ENCODE results near the gene TBC1D1. TPM values are rescaled to one million over a fixed set of nuclear protein-coding genes. Genes with fewer than 3 reads are reported as not detected.
"Not testable (repeated sequence)": the region's sequence is repeated elsewhere in the genome, so short reads cannot be mapped to it uniquely, and the experiment has no call there.

The TBC1D1 gene
- total RNA-seq, 1 donor from 2014 or later = 78.9 TPM

- H3K9me3 Mint-ChIP-seq = no peaks in the 10 kb centered on the region
- no peak overlapping the region for H3K4me3 Mint-ChIP-seq
- H3K4me1 Mint-ChIP-seq = peaks cover 5% of the 10 kb centered on the region
- no peaks in the 10 kb centered on the region for H3K36me3 Mint-ChIP-seq
- H3K27me3 Mint-ChIP-seq (ENCODE audit: low read depth) = peaks cover 4% of the 10 kb centered on the region
- DNase-seq (ENCODE audit: low spot score in 2 of 2, unreplicated experiment in 2 of 2) = no peak
- no peak overlapping the region for H3K27ac Mint-ChIP-seq
- TF ChIP-seq, protein P1, sequence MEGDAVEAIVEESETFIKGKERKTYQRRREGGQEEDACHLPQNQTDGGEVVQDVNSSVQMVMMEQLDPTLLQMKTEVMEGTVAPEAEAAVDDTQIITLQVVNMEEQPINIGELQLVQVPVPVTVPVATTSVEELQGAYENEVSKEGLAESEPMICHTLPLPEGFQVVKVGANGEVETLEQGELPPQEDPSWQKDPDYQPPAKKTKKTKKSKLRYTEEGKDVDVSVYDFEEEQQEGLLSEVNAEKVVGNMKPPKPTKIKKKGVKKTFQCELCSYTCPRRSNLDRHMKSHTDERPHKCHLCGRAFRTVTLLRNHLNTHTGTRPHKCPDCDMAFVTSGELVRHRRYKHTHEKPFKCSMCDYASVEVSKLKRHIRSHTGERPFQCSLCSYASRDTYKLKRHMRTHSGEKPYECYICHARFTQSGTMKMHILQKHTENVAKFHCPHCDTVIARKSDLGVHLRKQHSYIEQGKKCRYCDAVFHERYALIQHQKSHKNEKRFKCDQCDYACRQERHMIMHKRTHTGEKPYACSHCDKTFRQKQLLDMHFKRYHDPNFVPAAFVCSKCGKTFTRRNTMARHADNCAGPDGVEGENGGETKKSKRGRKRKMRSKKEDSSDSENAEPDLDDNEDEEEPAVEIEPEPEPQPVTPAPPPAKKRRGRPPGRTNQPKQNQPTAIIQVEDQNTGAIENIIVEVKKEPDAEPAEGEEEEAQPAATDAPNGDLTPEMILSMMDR (IDR thresholded peaks at IDR 0.05; ENCODE audit: unreplicated experiment) = no peak
Measured at GRCh38 chr4:37918653-37919052, 27.8 kb downstream of the TBC1D1 start.

DNA sequence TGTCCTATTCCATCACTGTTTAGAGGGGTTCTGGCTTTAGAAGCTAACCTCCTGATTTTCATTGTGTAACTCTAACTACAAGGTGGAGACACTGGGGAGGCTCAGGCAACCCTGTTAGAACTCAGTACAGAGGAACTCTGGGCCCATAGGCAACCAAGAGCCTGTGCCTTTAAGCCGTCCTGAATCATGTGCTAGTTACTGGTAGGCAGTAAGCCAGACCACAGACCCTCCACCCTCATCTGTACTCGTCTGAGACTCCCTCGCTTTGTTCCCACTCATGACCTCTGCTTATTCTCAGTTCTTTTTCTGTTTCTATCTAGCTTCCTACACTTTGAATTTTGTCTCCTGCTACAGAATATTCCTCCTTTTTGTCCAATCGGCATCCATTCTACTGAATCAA lies 31.4 kb downstream of the TBC1D1 start:
- DNase-seq (ENCODE audit: low spot score in 2 of 2, unreplicated experiment in 2 of 2) = no peak
- Mint-ChIP-seq H3K4me1 (peaks cover 10% of the 10 kb centered on the region), H3K27me3 (ENCODE audit: low read depth) (peaks cover 3% of the 10 kb centered on the region), H3K4me3 (no peak overlapping the region), H3K27ac (no peak overlapping the region), H3K36me3 (no peaks in the 10 kb centered on the region), H3K9me3 (no peaks in the 10 kb centered on the region)
- TF ChIP-seq, protein P1 (IDR thresholded peaks at IDR 0.05; ENCODE audit: unreplicated experiment) = no peak

DNA sequence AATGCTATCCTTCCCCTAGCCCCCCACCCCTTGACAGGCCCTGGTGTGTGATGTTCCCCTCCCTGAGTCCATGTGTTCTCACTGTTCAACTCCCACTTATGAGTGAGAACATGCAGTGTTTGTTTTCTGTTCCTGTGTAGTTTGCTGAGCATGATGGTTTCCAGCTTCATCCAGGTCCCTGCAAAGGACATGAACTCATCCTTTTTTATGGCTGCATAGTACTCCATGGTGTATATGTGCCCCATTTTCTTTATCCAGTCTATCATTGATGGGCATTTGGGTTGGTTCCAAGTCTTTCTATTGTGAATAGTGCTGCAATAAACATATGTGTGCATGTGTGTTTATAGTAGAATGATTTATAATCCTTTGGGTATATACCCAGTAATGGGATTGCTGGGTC lies 32.2 kb downstream of the TBC1D1 start:
- not testable (repeated sequence) for H3K4me3 Mint-ChIP-seq; H3K4me1 Mint-ChIP-seq; H3K27ac Mint-ChIP-seq; H3K36me3 Mint-ChIP-seq; DNase-seq (ENCODE audit: low spot score in 2 of 2, unreplicated experiment in 2 of 2); H3K9me3 Mint-ChIP-seq; H3K27me3 Mint-ChIP-seq (ENCODE audit: low read depth)

DNA sequence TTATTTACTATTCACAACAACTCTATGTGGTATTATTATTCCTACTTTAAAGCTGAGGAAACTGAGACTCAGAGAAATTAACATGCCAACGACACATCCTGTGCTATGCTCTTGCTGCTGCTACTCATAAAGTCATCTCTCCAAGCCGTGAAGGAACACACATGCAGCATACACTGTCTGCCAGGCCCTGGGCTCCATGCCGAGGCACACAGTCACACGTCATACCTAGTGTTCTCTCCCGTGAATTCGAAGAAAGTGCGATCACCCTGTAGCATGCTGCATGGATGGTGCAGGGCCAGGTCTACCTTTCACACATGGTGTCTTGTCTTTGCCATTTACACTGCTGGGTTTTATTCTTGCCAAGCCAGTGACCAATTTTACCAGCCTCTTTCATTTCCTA lies 34.1 kb downstream of the TBC1D1 start:
- peak overlapping the region; percentile 27 for H3K27ac Mint-ChIP-seq

GRCh38 chr4:37927434-37927833 lies 36.5 kb downstream of the TBC1D1 start:
- Mint-ChIP-seq H3K4me1 (peaks cover 25% of the 10 kb centered on the region), H3K27me3 (ENCODE audit: low read depth) (peaks cover 9% of the 10 kb centered on the region), H3K27ac (no peak overlapping the region), H3K9me3 (no peaks in the 10 kb centered on the region), H3K36me3 (no peaks in the 10 kb centered on the region), H3K4me3 (no peak overlapping the region)
- DNase-seq (ENCODE audit: low spot score in 2 of 2, unreplicated experiment in 2 of 2) = no peak
- TF ChIP-seq, protein P1 (IDR thresholded peaks at IDR 0.05; ENCODE audit: unreplicated experiment) = no peak

More for the DNA sequence above, 34.1 kb downstream of the TBC1D1 start:
- no peak overlapping the region for H3K4me3 Mint-ChIP-seq
- H3K4me1 Mint-ChIP-seq = peaks cover 17% of the 10 kb centered on the region
- TF ChIP-seq, protein P1 (IDR thresholded peaks at IDR 0.05; ENCODE audit: unreplicated experiment) = no peak
- H3K9me3 Mint-ChIP-seq = no peaks in the 10 kb centered on the region
- peaks cover 9% of the 10 kb centered on the region for H3K27me3 Mint-ChIP-seq (ENCODE audit: low read depth)
- DNase-seq (ENCODE audit: low spot score in 2 of 2, unreplicated experiment in 2 of 2) = no peak
- H3K36me3 Mint-ChIP-seq = no peaks in the 10 kb centered on the region

- TF ChIP-seq, protein P1 (IDR thresholded peaks at IDR 0.05; ENCODE audit: unreplicated experiment) = no peak
- no peak for DNase-seq (ENCODE audit: low spot score in 2 of 2, unreplicated experiment in 2 of 2)
- H3K9me3 Mint-ChIP-seq = no peaks in the 10 kb centered on the region
- H3K36me3 Mint-ChIP-seq = no peaks in the 10 kb centered on the region
- peaks cover 9% of the 10 kb centered on the region for H3K27me3 Mint-ChIP-seq (ENCODE audit: low read depth)
- H3K4me3 Mint-ChIP-seq = no peak overlapping the region
- no peak overlapping the region for H3K27ac Mint-ChIP-seq
- peaks cover 25% of the 10 kb centered on the region for H3K4me1 Mint-ChIP-seq
Measured at GRCh38 chr4:37928426-37929416, 37.8 kb downstream of the TBC1D1 start.

Data from mesothelial cell of epicardium (in vitro differentiated cells).